ENCODE data around the gene DOCK9.

DOCK9 gene

DNA sequence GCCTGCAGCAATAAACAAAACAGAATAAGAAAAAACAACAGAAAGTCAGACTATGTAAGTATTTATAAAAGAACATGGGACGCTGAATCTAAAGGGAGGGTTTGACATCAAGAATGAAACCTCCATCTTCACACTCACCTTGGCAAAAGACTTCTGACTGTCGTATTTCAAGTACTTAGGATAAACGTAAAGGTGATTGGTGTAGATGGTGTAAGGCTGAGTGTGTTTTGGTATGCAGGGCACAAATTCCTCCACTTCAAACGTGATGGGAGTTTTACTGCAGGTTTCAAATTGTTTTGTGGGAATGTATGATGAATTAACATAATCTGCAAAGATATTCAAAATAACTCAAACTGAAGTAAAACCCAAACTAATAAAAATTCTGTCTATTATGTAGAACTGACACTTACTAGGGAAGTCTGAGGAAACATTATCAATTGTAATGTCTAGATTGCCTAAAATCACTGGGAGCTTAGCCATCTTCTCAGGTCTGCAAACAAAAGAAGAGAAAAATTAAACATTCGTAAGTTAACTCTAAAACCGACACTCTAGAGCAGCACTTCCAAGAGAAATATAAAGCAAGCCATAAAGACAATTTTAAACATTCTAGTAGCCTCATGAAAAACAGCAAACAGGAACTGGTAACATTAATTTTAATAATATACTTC, 89.5 kb downstream of the DOCK9 start:
- no peak for DNase-seq (ENCODE audit: low read depth)

- DNase-seq (ENCODE audit: low read depth): no peak
Measured at GRCh38 chr13:98886587-98887230, 91.2 kb downstream of the DOCK9 start.

DNA sequence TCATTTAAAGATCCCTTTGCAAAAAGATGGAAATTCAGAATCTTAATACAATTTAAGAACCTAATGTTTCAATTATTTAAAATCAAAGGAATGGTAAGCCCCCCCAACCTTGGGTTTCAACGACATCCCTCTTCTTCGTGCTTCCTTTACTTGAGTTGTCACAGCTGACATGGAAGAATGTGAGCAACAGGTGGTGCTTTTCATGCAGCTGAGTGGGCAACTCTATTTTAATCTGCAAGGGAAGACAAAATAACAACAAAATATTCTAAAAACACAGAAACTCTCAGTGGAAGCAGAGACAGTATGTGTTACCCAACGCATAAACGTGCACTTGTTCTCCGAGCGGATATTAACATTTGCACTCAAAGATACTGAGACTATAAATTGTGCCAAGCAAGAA, 92.3 kb downstream of the DOCK9 start:
- DNase-seq (ENCODE audit: low read depth): no peak

DNA sequence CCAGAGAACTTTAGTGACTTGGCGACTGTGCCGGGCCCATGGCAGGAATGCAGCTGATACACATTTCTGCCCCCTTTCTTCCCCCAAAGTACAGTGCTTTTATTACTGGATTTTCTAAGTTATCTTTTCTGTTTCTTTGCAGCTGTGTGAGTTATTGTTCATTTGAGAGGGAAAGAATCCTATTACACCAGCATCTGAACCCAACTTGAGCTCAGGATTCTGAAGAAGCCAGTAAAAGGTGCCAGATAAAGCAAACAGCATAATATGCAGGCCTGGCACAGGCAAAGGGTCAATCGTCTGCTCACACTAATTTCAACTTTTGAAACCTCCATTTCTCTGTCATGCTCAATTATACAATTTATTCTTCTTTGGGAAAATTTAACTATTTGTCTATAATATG, 93.9 kb downstream of the DOCK9 start:
- DNase-seq (ENCODE audit: low read depth): no peak

DNA sequence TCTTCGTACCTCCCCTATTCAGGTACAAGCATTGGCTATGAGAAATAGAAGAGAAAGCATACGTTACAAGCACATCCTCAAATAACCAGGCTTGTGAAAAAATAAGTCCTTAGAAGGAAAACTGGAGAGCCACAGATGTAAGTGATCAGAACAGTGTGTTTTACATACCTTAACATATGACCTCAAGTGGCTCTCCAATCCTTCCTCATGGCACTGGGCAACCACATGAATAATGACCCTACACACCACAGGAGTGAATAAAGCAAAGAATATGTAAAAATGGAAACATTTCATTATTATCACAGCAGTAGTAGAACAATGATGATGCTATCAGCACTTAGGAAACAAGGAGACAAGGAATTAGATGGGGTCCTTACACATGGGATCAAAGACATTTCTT, 96.5 kb downstream of the DOCK9 start:
- DNase-seq (ENCODE audit: low read depth): no peak

GRCh38 chr13:98880677-98881076, 97.2 kb downstream of the DOCK9 start:
- DNase-seq (ENCODE audit: low read depth): no peak

DNA sequence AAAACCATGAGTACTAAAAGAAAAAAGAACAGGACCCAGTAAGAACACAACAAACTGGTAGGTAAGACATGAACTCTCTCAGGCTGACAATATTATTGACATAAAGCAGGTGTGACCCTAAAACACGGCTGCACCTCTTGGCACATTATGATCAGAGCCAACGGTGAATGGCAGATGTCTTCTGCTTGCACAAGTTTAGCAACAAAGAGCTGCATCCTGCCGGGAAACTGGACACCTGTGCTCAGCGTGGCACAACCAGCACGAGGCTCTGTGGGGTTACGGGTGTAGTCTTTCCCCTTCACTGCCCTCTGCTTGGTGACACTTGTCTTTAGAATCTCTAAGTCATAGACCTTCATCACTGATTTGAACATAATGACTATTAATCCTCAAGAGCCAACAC, 97.9 kb downstream of the DOCK9 start:
- DNase-seq (ENCODE audit: low read depth): no peak

GRCh38 chr13:98879127-98879520, 98.7 kb downstream of the DOCK9 start:
- DNase-seq (ENCODE audit: low read depth): no peak

- DNase-seq (ENCODE audit: low read depth): no peak
Measured at GRCh38 chr13:98878486-98879126, 99.3 kb downstream of the DOCK9 start.

GRCh38 chr13:98877936-98878335, 99.9 kb downstream of the DOCK9 start:
- DNase-seq (ENCODE audit: low read depth): no peak

- no peak for DNase-seq (ENCODE audit: low read depth)
Measured at GRCh38 chr13:98877466-98877865, 100.4 kb downstream of the DOCK9 start.

GRCh38 chr13:98875146-98875729, 102.6 kb downstream of the DOCK9 start:
- no peak for DNase-seq (ENCODE audit: low read depth)

DNA sequence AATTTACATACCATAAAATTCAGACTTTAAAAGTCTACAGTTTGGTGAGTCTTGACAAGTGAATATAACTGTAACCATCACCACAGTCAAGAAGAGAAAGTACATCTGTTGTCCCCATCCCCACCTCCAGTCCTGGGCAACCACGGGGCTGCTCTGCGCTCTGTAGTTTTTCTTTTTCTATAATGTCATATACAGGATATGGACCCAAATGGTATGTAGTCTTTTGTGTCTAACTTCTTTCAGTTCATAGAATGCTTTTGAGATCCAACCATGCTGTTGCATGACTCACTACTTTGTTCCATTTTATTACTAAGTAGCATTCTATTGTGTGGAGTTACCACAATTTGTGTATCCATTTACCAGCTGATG, 103.9 kb downstream of the DOCK9 start:
- DNase-seq (ENCODE audit: low read depth): no peak

DNA sequence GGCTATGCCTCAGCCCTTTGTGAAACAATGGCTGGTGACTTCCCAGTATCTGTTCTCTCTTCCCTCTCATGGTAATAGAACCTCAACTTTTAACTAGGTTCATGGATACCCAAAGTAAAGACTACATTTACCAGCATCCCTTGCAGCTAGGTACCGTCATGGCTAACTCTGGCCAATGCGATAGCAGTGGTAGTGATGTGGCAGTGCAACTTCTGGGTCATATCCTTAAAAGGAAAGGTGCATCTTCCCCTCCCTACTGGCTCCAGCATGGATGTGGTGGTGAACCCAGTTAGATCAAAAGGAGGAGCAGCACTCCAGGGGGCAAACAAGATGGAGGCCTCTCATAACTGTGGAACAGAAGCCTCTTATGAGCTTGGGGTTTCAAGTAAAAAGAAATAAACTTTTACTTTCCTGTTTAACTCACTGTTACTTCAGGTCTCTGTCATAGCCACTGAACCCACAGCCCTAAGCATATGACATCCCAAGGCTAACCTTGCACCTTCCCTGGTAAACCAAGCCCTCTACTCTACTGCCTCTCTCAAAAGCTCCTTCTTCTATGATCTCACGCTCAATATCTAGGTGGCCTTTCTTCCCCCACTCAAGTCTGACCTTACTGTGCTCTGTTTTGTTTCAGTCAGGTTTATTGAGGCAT, 104.4 kb downstream of the DOCK9 start:
- no peak for DNase-seq (ENCODE audit: low read depth)

- no peak for DNase-seq (ENCODE audit: low read depth)
Measured at GRCh38 chr13:98871727-98872126, 106.1 kb downstream of the DOCK9 start.

DNA sequence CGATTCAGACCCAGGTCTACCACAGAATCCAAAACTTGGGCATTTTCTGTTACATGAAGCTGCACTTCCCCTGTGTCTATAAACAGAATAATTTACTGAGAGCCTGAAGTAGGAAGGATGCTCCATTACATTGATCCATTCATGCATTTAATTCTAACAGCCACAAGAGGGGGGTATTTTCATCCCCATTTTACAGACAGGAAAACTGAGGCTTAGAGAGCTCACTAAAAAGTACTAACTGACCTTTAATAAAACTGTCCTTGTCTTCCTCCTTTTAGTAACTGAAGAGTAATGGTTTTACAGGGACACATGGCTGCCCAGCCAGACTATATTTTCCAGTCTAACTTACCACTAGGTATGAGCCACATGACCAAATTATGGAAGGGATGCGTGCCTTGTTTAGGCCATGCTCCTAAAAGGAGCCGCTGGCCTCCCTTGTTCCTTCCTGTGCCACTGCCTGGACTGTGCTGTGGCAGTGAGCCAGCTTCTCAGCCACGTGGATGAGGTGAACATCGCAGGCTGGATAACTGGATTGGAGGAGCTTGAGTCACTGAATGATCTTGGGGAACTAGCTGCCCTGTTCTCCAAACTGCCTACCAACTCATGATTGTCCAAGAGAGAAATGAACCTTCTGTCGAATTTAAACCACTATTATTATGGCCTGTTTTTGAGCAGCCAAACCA, 108.3 kb downstream of the DOCK9 start:
- no peak for DNase-seq (ENCODE audit: low read depth)

DNA sequence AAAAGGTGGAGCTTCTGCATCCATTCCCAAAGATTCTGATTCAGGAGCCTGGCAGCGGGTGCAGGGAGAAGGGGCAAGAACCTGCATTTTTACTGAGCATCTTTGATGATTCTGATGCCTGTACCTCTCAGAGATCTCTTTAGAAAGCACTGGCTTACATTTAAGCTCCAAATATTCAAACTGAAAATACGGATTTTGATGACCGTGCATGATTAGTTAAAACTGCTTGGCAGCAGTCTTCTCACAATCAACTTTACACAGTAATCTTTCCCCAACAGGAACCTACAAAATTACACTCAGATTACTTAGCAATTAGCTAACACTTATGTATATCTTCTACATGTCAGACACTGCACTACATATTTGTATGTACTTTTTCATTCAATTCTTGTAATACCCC, 108.9 kb downstream of the DOCK9 start:
- DNase-seq (ENCODE audit: low read depth): no peak

- no peak for DNase-seq (ENCODE audit: low read depth)
Measured at GRCh38 chr13:98866882-98867281, 111.0 kb downstream of the DOCK9 start.

GRCh38 chr13:98860491-98860890, 117.4 kb downstream of the DOCK9 start:
- DNase-seq (ENCODE audit: low read depth): no peak

DNA sequence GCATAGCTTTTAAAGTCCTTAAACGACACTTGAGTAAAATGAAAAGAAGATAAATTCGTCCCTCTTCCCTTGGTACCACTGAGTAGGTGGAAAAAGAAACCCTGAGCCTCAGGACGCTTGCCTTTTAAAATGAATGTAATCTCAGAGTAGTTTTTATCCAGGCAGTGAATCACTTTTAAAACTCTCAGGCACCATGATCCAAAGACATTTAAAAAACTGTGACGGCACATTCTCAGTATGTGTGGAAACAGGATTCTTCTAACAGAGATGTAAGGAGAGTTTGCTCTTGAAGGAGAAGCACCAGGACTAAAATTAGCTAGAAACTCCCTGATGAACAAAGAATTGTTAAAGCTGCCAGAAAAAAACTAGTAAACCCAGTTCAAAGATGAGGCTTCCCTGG, 119.7 kb downstream of the DOCK9 start:
- DNase-seq (ENCODE audit: low read depth): no peak

GRCh38 chr13:98856983-98857382, 120.9 kb downstream of the DOCK9 start:
- DNase-seq (ENCODE audit: low read depth): no peak

- DNase-seq (ENCODE audit: low read depth): no peak
Measured at GRCh38 chr13:98854448-98854847, 123.4 kb downstream of the DOCK9 start.
